GM21723 (cell line): Measurements from ENCODE around the gene MRPL22.
A peak's percentile ranks its signal among the peaks of the same experiment; 100 is the strongest.
"Not testable (repeated sequence)": the region's sequence is repeated elsewhere in the genome, so short reads cannot be mapped to it uniquely, and the experiment has no call there.

Source experiments
- ATAC-seq: cut with Tn5 transposase; IDR thresholded peaks from one replicate; pipeline ENCODE4 v1.9.1; 2021; ENCODE audit warnings: mild to moderate bottlenecking, moderate library complexity; ENCODE audit not compliant: unreplicated experiment

The MRPL22 gene

DNA sequence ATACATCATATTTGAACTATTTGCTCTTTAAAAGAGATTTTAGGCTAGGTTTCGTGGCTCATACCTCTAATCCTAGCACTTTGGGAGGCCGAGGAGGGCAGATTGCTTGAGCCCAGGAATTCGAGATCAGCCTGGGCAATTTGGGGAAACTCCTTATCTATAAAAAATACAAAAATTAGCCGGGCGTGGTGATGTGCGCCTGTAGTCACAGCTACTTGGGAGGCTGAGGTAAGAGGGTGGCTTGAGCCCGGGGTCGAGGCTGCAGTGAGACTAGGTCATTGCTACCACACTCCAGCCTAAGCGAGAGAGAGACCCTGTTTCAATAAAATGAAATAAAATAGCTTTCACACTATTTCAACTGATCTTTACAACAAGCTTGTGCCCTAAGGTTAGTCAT is 500 bp upstream of the MRPL22 start:
- no peak for ATAC-seq

DNA sequence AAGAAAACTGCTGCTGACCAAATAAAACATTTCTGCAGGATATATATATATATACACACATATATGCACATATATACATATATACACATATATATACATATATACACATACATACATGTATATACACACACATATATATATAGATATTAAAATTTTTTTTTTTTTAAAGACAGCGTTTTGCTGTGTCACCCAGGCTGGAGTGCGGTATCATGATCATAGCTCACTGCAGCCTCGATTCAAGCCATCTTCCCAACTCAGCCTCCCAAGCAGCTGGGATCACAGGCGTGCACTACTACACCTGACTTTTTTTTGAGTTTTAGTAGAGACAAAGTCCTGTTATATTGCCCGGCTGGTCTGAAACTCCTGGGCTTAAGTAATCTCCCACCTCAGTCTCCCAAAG is 2.7 kb downstream of the MRPL22 start:
- no peak for ATAC-seq

DNA sequence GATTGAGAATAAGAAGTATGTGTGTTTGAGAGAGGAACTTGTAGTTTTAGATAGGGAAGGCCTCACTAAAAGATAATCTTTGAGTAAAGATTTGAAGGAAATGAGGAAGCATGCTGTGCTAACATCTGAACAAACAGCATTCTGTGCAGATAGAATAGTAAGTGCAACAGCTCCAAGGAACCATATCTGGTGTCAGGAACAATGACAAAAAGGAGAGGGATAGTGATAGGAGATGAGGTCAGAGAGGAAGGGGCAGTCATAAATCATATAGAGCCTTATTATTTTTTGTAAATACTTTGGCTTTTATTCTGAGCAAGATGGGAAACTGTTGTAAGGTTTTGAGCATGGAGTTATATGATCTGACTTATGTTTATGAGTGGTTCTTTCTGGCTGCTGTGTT is 3.8 kb downstream of the MRPL22 start:
- no peak for ATAC-seq

DNA sequence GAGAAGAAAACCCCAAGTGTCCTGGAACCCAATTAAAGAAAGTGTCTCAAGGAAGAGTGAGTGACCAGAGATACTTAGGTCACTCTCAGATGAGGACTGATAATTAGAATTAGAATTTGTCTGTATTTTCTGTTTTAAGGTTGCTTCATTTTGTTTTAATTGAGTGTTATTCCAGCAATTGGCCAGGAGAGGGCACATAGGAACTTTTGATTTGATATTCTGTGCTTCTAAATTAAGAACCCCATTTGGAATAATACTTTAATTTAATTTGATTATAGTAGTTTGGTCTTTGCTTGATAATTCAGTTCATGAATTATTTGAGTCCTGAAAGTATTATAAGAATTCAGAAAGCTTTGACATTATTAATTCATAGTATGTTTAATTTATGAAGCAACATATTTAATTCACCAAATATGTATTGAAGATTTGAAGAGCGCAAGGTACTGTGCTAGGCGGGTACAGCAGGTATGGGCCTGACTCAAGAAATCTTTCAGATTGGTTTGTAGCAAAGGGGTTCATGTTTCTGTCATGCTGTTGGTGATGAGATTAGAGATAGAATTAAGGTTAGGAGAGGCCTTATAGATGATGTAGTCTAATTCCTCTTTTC is 4.9 kb downstream of the MRPL22 start:
- no peak for ATAC-seq

DNA sequence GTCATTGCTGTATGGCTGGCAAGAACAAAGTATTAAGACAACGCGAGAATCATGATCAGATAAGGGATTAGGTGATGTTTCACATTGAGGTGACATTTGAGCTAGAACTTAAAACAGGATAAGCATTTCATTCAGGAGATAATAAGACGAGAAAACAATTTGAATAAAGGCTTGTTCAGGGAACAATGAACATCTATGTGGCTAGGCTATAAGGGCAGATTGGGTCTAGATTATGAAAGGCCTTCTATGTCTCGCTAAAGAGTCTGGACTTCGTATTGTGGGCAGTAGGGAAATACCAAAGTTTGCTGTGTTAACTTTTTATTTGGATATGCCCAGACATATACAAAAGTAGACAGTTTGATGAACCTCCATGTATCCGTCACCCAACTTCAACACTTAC is 6.9 kb downstream of the MRPL22 start:
- no peak for ATAC-seq

DNA sequence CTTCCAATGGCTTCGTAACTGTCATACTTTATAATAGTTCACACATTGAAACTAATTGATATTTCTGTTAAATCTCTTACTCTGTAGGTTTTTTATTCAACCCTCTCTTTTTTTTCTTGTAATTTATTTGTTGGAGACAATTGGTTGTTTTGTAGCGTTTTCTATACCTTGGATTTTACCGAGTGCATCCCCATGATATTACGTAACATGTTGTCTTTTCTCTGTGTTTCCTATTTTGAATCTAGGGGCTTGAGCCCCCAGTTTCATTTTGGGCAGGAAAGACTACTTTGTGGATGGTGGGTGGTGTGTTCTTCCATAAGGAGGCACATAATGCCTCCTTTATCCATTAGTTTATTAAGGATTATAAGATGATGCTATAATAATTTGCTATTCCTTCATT is 7.4 kb downstream of the MRPL22 start:
- no peak for ATAC-seq

DNA sequence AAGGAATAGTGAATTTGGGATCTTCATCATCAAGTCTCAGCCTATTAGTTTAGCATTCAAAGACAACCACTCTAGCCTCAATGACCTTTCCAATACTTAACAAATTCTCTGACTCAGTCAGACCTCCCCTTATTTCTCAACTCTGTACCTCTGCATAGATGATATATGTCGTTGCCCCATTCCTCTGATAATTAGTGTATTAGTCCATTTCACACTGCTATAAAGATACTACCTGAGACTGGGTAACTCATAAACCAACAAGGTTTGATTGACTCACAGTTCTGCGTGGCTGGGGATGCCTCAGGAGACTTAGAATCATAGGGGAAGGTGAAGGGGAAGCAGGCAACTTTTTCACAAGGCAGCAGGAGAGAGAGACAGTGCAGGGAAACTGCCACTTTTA is 8.9 kb downstream of the MRPL22 start:
- ATAC-seq: no peak

DNA sequence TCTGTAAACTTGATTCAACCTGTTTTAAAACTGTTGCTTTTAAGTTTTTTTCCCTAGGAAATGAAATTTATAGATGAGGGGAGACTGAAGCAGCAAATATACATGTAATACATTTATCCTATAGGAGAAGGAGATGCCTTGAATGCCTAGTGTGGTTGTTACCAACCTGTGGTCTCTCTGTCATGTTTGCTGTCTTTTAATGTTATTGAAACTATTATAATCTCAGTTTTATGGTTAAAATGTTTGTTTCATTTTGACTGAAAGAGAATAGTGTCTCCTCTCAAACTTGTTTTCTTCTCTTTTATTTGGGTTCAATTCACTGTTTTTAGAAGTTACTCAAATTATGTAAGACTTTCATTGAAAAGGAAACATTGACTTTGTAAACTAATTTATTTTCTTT is 15.8 kb downstream of the MRPL22 start:
- ATAC-seq: no peak

DNA sequence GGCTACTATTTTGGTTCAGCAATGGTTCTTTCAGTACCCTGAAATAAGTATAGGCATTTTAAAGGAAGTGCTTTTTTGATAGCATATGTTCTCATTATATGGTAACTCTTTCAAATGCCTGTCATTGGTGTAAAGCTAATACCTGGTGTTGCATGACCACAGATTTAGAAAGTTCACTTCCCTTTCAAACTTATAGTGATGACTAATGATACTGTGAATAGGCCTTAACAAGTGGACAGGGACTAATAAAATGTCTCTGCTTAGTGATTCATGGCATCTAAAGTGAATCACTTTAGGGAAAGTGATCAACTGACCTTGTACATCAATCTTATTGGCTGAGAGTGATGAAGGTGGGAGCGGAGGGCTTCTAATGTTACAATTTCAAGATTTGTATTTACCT is 21.6 kb downstream of the MRPL22 start:
- ATAC-seq: peak; percentile 96

DNA sequence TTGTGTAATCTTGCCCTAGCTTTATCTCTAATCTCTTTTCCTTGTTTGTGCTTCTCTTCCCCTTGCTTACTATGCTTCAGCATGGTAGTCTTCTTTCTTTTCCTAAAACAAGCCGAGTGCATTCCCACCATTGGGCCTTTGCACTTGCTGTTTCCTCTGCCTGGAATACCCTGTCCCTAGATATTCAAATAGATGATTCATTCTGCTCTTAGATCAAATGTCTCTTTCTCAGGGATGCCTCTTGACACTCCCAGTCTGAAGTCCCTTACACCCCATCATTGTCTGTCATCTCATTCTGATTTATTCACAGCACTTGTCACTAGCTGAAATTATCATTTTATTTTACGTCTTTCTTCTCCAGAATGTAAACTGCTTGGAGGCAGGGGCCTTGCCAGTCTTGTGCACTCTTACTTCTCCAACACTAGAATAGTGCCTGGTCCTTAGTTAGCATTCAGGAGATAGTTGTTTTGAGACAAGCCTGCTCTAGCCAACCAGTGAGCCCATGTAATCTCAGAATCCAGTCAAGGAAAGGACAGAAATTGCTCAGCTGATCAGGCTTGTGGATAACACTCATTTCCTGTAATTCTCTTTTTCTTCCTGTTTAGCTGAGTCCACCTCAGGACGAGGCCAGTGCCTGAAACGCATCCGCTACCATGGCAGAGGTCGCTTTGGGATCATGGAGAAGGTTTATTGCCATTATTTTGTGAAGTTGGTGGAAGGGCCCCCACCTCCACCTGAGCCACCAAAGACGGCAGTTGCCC is 25.4 kb downstream of the MRPL22 start:
- ATAC-seq: no peak

DNA sequence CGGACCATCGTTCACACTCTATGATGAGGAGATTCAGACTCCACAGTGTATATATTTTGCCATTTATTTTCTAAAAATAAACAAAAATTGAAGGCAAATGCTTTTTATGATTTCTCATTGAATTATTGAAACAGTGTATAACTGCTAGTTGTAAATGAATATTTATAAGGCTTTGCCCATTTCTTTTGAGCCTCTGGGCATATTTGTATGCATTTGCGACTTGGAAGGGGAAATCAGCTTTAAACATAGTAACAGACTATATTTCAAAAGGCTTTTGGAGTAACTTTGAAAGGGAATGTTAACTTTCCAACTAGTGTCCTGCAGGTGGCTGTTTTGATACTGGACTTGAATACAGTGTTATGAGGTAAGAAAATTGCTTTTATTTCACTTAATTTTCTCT is 26.0 kb downstream of the MRPL22 start:
- ATAC-seq: no peak

DNA sequence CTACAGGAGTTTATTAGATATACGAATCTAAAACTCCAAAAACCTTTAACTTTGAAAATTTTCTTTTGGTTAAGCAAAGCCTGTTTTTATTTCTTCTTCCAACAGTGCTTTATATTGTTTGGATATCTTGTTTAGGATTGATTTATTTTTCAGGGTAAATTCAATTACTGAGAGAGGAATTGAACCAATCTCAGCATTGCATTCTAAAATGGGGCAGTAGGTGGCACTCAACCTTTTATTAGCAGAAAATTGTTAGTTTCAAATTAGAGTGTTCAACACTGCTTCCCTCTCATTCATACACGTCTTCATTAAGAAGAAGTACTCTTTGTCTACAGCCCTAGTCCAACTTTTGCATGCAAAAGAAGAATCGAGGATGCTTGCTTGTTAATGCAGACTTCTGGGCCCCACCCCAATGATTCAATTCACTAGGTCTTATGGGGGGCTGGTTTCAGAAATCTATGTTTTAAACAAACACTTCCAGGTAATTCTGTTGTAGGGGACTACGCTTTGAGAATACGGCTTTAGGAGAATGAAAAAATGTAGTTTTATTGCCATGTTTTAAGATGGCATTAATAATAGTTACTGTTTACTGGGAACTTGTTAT is 26.6 kb downstream of the MRPL22 start:
- ATAC-seq: no peak

DNA sequence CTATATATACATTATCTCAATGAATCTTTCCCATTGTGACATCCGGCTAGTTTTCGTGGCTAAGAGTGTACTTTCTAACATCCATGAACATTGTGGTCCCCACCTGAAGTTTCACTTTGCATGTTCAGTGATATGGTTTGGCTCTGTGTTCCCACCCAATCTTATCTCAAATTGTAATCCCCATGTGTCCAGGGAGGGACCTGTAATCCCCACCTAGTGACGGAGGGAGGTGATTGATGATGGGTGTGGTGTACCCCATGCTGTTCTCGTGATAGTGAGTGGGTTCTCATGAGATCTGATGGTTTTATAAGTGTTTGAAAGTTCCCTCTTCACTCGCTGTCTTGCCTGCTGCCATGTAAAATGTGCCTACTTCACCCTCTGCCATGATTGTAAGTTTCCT is 28.1 kb downstream of the MRPL22 start:
- no peak for ATAC-seq

DNA sequence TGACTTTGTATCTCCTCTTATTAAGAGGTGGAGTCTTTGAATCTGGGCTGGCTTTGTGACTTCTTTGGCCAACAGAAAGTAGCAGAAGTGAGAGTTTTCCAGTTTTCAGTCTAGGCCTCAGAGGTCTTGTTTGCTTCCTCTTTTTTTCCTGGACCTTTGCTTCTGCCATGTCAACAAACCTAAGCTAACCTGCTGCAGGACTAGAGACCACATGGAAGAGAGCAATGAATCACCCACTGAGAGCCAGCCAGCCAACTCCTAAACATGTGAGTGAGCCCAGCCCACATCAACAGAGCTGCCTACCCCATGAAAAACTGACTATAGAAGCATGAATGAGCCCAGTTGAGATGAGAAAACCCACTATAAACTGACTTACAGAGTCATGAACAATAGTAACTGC is 29.9 kb downstream of the MRPL22 start:
- ATAC-seq: no peak

DNA sequence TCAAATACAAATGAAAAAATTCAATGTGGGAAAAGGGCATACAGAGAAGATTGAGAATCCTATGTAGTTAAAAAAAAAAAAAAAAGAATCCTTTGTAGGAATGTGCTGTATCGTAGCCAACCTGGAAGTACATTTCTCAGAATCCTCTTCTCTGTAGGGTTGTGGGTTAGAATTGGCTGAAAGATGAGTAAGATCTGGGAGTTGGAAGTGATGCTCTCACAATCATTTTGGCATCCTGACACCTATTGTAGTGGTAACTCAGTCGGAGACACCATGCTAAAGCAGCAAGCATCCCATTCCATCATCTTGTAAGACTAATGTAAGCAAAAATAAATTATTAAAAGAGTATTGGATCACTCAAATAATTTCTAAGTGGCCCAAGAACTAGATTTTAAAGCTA is 30.6 kb downstream of the MRPL22 start:
- ATAC-seq: no peak

DNA sequence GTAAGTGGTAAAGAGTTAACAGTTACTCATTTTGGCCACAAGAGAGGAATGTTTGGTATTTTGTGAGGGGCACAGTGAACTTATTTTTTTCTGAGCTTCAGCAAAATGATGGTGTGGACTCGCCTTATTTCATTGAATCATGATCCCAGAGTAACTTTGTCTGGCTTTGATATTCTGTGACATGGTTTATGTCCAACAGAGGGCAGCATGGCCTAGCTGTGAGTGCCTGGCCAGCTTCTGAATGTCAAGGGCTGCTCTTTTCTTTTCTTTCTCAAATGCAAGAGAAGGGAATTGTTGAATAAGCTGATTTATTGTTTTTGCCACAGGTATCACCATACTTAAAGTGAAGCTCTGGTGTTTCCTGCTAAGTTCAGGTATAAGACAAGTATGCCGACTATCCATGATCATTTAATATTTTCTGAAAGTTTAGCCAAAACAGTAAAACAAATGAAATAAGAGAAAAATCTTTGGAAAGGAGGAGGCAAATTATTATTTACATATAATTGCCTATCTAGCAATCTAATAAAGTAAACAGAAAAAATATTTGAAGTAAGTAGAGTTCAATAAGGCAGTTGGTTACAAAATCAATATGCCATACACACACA is 31.7 kb downstream of the MRPL22 start:
- no peak for ATAC-seq

DNA sequence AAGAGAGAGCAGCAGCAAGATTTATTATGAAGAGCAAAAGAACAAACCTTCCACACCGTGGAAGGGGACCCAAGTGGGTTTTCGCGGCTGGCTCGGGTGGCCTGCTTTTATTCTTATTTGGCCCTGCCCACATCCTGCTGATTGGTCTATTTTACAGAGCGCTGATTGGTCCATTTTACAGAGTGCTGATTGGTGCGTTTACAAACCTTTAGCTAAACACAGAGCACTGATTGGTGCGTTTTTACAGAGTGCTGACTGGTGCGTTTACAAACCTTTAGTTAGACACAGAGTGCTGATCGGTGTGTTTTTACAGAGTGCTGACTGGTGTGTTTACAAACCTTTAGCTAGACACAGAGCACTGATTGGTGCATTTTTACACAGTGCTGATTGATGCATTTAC is 35.2 kb downstream of the MRPL22 start:
- not testable (repeated sequence) for ATAC-seq

DNA sequence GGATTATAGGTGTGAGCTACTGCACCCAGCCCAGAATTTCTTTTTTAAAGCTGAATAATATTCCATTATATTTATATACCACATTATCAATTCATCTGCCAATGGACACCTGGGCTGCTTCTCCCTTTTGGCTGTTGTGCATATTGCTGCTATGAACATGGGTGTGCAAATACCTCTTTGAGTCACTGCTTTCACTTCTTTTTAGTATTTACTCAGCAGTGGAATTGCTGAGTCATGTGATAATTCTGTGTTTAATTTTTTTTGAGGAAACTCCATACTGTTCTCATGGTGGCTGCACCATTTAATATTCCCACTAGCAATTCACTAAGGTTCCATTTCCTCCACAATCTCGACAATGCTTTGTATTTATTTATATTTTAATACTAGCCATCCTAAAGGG is 36.5 kb downstream of the MRPL22 start:
- ATAC-seq: no peak

DNA sequence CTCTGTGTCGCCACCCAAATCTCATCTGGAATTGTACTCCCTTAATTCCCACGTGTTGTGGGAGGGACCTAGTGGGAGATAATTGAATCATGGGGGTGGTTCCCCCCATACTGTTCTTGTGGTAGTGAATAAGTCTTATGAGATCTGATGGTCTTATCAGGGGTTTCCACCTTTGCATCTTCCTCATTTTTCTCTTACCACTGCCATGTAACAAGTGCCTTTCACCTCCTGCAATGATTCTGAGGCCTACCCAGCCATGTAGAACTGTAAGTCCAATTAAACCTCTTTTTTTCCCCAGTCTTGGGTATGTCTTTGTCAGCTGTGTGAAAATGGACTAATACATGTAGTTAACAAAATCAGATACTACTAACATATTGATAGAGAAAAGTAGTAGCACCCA is 37.4 kb downstream of the MRPL22 start:
- ATAC-seq: not testable (repeated sequence)

DNA sequence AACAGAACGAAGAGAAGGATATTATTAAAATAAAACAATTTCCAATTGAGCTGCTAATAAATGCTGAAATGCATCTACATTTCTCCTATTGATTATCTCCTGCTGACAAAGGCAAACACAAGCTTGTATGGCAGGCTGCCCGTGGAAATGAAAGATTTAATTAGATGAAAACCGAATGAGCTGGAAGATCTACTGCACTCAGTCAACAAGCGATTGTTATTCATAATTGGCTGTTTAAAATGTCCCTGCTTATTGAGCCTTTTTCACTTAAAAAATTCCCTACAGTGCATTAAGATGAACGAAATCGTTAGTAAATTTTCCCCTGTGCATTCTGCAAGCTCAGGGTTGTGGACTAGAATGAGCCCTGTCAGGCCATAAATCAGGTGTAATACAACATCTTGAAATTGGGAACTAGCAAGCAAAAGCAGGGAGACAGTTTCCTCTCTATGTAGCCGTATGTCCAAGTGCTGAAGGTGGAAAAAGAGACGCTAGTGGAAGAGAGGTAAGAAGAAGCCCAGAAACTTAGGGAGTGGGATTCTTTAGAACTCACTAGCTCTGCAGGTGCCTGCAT is 44.2 kb downstream of the MRPL22 start:
- ATAC-seq: no peak

DNA sequence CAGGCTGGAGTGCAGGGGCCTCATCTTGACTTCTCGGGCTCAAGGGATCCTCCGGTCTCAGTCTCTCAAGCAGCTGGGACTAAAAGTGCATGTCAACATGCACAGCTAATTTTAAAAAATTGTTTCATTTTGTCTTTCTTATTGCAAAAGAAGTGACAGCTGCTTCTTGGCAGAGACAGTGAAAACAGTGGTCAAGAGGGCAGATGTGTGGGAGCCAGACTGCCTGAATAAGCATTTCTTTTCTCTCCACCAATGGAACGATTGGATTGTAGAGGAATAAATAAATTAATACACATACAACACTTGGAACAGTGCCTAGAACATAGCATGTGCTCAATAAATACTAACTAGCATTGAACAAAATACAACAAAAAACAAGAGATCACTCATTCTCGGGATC is 45.3 kb downstream of the MRPL22 start:
- ATAC-seq: no peak

DNA sequence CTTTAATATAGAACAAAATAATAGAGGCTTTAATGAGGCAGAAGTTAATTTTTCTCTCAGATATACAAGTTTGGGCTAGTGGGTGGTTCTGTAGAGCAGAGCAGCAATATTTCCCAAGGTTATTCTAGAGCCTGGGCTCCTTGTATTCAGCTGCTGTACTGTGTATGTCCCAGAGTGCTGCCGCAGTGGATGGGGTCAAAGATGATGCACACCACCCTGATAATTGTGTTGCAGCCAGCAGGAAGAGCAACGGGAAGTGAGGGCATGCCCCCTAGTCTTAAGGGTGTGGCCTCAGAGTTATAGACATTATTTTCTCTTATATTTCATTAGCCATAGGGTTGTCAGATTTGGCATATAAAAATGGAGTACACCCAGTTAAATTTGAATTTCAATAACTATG is 48.8 kb downstream of the MRPL22 start:
- no peak for ATAC-seq
